Esophagus squamous epithelium (tissue), 4 donors: ENCODE results near the gene CNOT4.

ENCODE experiments used
- CTCF ChIP-seq, 6 experiments: fragments of 450-650 bp in 4 of 6; fragments of 200-600 bp in 2 of 6; sonication (generic) in 2 of 6; IDR thresholded peaks; one replicate each; pipeline ENCODE4 v1.5.1; 2016 to 2019; ENCODE audit warnings: antibody characterized with exemption in 6 of 6, mild to moderate bottlenecking in 4 of 6, moderate library complexity in 4 of 6
- POLR2A ChIP-seq, 4 donors: fragments of 450-650 bp; IDR thresholded peaks; one replicate each; pipeline ENCODE4 v1.6.1; 2017; ENCODE audit warnings: antibody characterized with exemption in 4 of 4, mild to moderate bottlenecking in 4 of 4, moderate library complexity in 3 of 4

GRCh38 chr7:135380351-135380750, 129.6 kb downstream of the CNOT4 start:
- no peak for TF ChIP-seq POLR2A (IDR thresholded peaks at IDR 0.05)
- TF ChIP-seq CTCF (IDR thresholded peaks at IDR 0.05), result no peak
